IPS-18c (cell line): ENCODE measurements around the gene RMC1.

Experiments used
- H3K4me3 ChIP-seq: 2 replicates; pipeline ENCODE4 v1.7.0; 2013; ENCODE audit warnings: low read depth, mild to moderate bottlenecking, low read length, moderate library complexity; ENCODE audit not compliant: insufficient read depth
- H3K9me3 ChIP-seq: one replicate; pipeline ENCODE4 v1.6.1; 2013; ENCODE audit warnings: mild to moderate bottlenecking, low read length, moderate library complexity; ENCODE audit not compliant: control insufficient read depth, insufficient read depth

The RMC1 gene

GRCh38 chr18:23521907-23522306, 18.6 kb downstream of the RMC1 start:
- Histone ChIP-seq H3K9me3 (no peaks in the 10 kb centered on the region), H3K4me3 (no peak overlapping the region)

GRCh38 chr18:23523429-23524212, 20.3 kb downstream of the RMC1 start:
- Histone ChIP-seq H3K9me3 (no peaks in the 10 kb centered on the region), H3K4me3 (no peak overlapping the region)

- Histone ChIP-seq H3K4me3 (no peak overlapping the region), H3K9me3 (no peaks in the 10 kb centered on the region)
These were observed 20.9 kb downstream of the RMC1 start for GRCh38 chr18:23524213-23524707.

- H3K4me3 ChIP-seq = no peak overlapping the region
These were observed 23.3 kb downstream of the RMC1 start for GRCh38 chr18:23526501-23527063.

GRCh38 chr18:23528580-23529472, 25.5 kb downstream of the RMC1 start:
- Histone ChIP-seq H3K4me3 (no peak overlapping the region), H3K9me3 (no peaks in the 10 kb centered on the region)

More at GRCh38 chr18:23526501-23527063, 23.3 kb downstream of the RMC1 start:
- H3K9me3 ChIP-seq = no peaks in the 10 kb centered on the region

GRCh38 chr18:23529604-23530003, 26.3 kb downstream of the RMC1 start:
- Histone ChIP-seq H3K9me3 (no peaks in the 10 kb centered on the region), H3K4me3 (no peak overlapping the region)

- H3K4me3 ChIP-seq = no peak overlapping the region
- no peaks in the 10 kb centered on the region for H3K9me3 ChIP-seq
These were observed 26.9 kb downstream of the RMC1 start for GRCh38 chr18:23530195-23530594.

GRCh38 chr18:23531912-23532311, 28.6 kb downstream of the RMC1 start:
- Histone ChIP-seq H3K4me3 (no peak overlapping the region), H3K9me3 (no peaks in the 10 kb centered on the region)

- H3K9me3 ChIP-seq = no peaks in the 10 kb centered on the region
- no peak overlapping the region for H3K4me3 ChIP-seq
These were observed 29.5 kb downstream of the RMC1 start for GRCh38 chr18:23532848-23533247.

GRCh38 chr18:23534276-23534675, 31.0 kb downstream of the RMC1 start:
- Histone ChIP-seq H3K4me3 (no peak overlapping the region), H3K9me3 (no peaks in the 10 kb centered on the region)

- H3K4me3 ChIP-seq = no peak overlapping the region
- no peaks in the 10 kb centered on the region for H3K9me3 ChIP-seq
These were observed 32.9 kb downstream of the RMC1 start for GRCh38 chr18:23536204-23536603.

GRCh38 chr18:23537274-23537673, 34.0 kb downstream of the RMC1 start:
- Histone ChIP-seq H3K9me3 (no peaks in the 10 kb centered on the region), H3K4me3 (no peak overlapping the region)

- Histone ChIP-seq H3K4me3 (no peak overlapping the region), H3K9me3 (no peaks in the 10 kb centered on the region)
These were observed 34.7 kb downstream of the RMC1 start for GRCh38 chr18:23538001-23538400.

GRCh38 chr18:23538870-23539269, 35.6 kb downstream of the RMC1 start:
- Histone ChIP-seq H3K9me3 (no peaks in the 10 kb centered on the region), H3K4me3 (no peak overlapping the region)

GRCh38 chr18:23539296-23539695, 36.0 kb downstream of the RMC1 start:
- H3K9me3 ChIP-seq = no peaks in the 10 kb centered on the region
- no peak overlapping the region for H3K4me3 ChIP-seq

GRCh38 chr18:23539911-23540525, 36.7 kb downstream of the RMC1 start:
- Histone ChIP-seq H3K9me3 (no peaks in the 10 kb centered on the region), H3K4me3 (no peak overlapping the region)

GRCh38 chr18:23540867-23541266, 37.6 kb downstream of the RMC1 start:
- H3K4me3 ChIP-seq = no peak overlapping the region
- H3K9me3 ChIP-seq = no peaks in the 10 kb centered on the region
